Esophagus squamous epithelium (tissue), 5 donors: ENCODE measurements around the gene MEF2D. TPM values are rescaled to one million over a fixed set of nuclear protein-coding genes. Genes with fewer than 3 reads are reported as not detected.

Experiments used
- DNase-seq: peaks from one replicate; lab custom pipeline; 2025; lab: John Stamatoyannopoulos, UW
- H3K27ac ChIP-seq, 4 donors: fragments of 200-600 bp; sonication (generic); one replicate each; pipeline ENCODE4 v1.5.1; 2016 to 2019; ENCODE audit warnings: mild to moderate bottlenecking in 1 of 4
- H3K27me3 ChIP-seq, 4 donors: fragments of 200-600 bp; sonication (generic); 1 replicate in 3 of 4; 2 replicates in 1 of 4; pipeline versions ENCODE4 v1.5.1 to v1.6.0; 2017 to 2021; ENCODE audit warnings: antibody characterized with exemption in 1 of 4
- H3K36me3 ChIP-seq, 3 donors: fragments of 200-600 bp; sonication (generic); one replicate each; pipeline ENCODE4 v1.5.1; 2016 to 2019
- H3K4me1 ChIP-seq, 3 donors: fragments of 200-600 bp; sonication (generic); one replicate each; pipeline ENCODE4 v1.5.1; 2017 to 2019
- H3K4me3 ChIP-seq, 4 donors: fragments of 200-600 bp; sonication (generic); 1 replicate in 3 of 4; 2 replicates in 1 of 4; pipeline ENCODE4 v1.5.1; 2016 to 2019; ENCODE audit warnings: mild to moderate bottlenecking in 2 of 4, moderate library complexity in 1 of 4
- H3K9me3 ChIP-seq, 3 donors: fragments of 200-600 bp; sonication (generic); one replicate each; pipeline ENCODE4 v1.5.1; 2016 to 2019
- CTCF ChIP-seq, 6 experiments: fragments of 450-650 bp in 4 of 6; fragments of 200-600 bp in 2 of 6; sonication (generic) in 2 of 6; IDR thresholded peaks; one replicate each; pipeline ENCODE4 v1.5.1; 2016 to 2019; ENCODE audit warnings: antibody characterized with exemption in 6 of 6, mild to moderate bottlenecking in 4 of 6, moderate library complexity in 4 of 6
- POLR2A ChIP-seq, 4 donors: fragments of 450-650 bp; IDR thresholded peaks; one replicate each; pipeline ENCODE4 v1.6.1; 2017; ENCODE audit warnings: antibody characterized with exemption in 4 of 4, mild to moderate bottlenecking in 4 of 4, moderate library complexity in 3 of 4
- WGBS, 2 donors: methylation state at CpG; one replicate each; pipeline ENCODE4 v1.1.5; 2018; 5-methylcytosine and 5-hydroxymethylcytosine counted together
- intact Hi-C: fragments of 100-400 bp; cut with DNase I; formaldehyde crosslinking; loops from one replicate; pipeline ENCODE4 v1.15.0; 2022
- total RNA-seq, 4 donors: library from RNA; depleted of rRNA; stranded (reverse); fragments of >200 nt; gene quantifications; one replicate each; pipeline ENCODE4 v1.1.0, GENCODE V29; 2016
- donor health status: DM: yes; HTN: yes; CAD: no.

Gene MEF2D
- total RNA-seq, 4 donors from 2014 or later = 9.1 to 30.1 (median 12.1) TPM

- no peak overlapping the region for H3K4me3 ChIP-seq
- TF ChIP-seq POLR2A (IDR thresholded peaks at IDR 0.05) (no peak), CTCF (IDR thresholded peaks at IDR 0.05) (no peak)
- DNase-seq = no peak
- H3K9me3 ChIP-seq = no peaks in the 10 kb centered on the region
- no peak overlapping the region for H3K27ac ChIP-seq
- intact Hi-C loops = no loop called here
- H3K36me3 ChIP-seq = peaks cover 0 to 19% (median 0%) of the 10 kb centered on the region in 3 donors
- 86 to 95% methylated on average over 3 to 4 of the region's 4 CpGs for WGBS, 2 donors
- H3K4me1 ChIP-seq = no peaks in the 10 kb centered on the region
- H3K27me3 ChIP-seq = no peaks in the 10 kb centered on the region
Observed at GRCh38 chr1:156539818-156540355, 39.3 kb upstream of the MEF2D start.

GRCh38 chr1:156538711-156539440 is 38.3 kb upstream of the MEF2D start:
- Histone ChIP-seq H3K9me3 (no peaks in the 10 kb centered on the region), H3K4me3 (no peak overlapping the region), H3K36me3 (peaks cover 0 to 27% (median 0%) of the 10 kb centered on the region in 3 donors), H3K27ac (no peak overlapping the region), H3K27me3 (no peaks in the 10 kb centered on the region), H3K4me1 (no peaks in the 10 kb centered on the region)
- TF ChIP-seq CTCF (IDR thresholded peaks at IDR 0.05) (no peak), POLR2A (IDR thresholded peaks at IDR 0.05) (no peak)
- no peak for DNase-seq
- intact Hi-C loops = no loop called here
- 87% methylated on average over 9 of the region's 10 CpGs for WGBS, 2 donors

- Histone ChIP-seq H3K36me3 (peaks cover 0 to 27% (median 0%) of the 10 kb centered on the region in 3 donors), H3K4me3 (no peak overlapping the region), H3K27me3 (no peaks in the 10 kb centered on the region), H3K9me3 (no peaks in the 10 kb centered on the region), H3K4me1 (no peaks in the 10 kb centered on the region), H3K27ac (no peak overlapping the region)
- intact Hi-C loops = no loop called here
- no peak for TF ChIP-seq POLR2A (IDR thresholded peaks at IDR 0.05)
- no peak for DNase-seq
- WGBS, 2 donors = 89 to 90% methylated on average over 8 of the region's 9 CpGs
Observed at GRCh38 chr1:156537027-156537426, 36.5 kb upstream of the MEF2D start.

GRCh38 chr1:156534424-156535060 is 34.0 kb upstream of the MEF2D start:
- Histone ChIP-seq H3K4me3 (no peak overlapping the region), H3K27me3 (no peaks in the 10 kb centered on the region), H3K9me3 (no peaks in the 10 kb centered on the region), H3K36me3 (peaks cover 0 to 34% (median 0%) of the 10 kb centered on the region in 3 donors), H3K27ac (no peak overlapping the region), H3K4me1 (no peaks in the 10 kb centered on the region)
- WGBS, 2 donors = 95 to 96% methylated on average over 3 to 7 of the region's 12 CpGs
- intact Hi-C loops = no loop called here
- TF ChIP-seq POLR2A (IDR thresholded peaks at IDR 0.05) = no peak
- no peak for TF ChIP-seq CTCF (IDR thresholded peaks at IDR 0.05)
- no peak for DNase-seq

- TF ChIP-seq POLR2A (IDR thresholded peaks at IDR 0.05) = no peak
- TF ChIP-seq CTCF (IDR thresholded peaks at IDR 0.05) = no peak
- DNase-seq = no peak
- H3K27me3 ChIP-seq = no peaks in the 10 kb centered on the region
- WGBS, 2 donors = 94 to 97% methylated on average over 6 to 9 of the region's 11 CpGs
- H3K9me3 ChIP-seq = no peaks in the 10 kb centered on the region
- H3K36me3 ChIP-seq = peaks cover 0 to 34% (median 0%) of the 10 kb centered on the region in 3 donors
- H3K4me3 ChIP-seq = no peak overlapping the region
- H3K4me1 ChIP-seq = no peaks in the 10 kb centered on the region
- intact Hi-C loops = no loop called here
- no peak overlapping the region for H3K27ac ChIP-seq
Observed at GRCh38 chr1:156533568-156534220, 33.1 kb upstream of the MEF2D start.
